Right lobe of liver (tissue), 4 donors: ENCODE data around the gene PELI1.

Source experiments
- POLR2A ChIP-seq: fragments of 450-650 bp; IDR thresholded peaks from one replicate; pipeline ENCODE4 v1.6.1; 2017; ENCODE audit warnings: antibody characterized with exemption, mild to moderate bottlenecking
- TF ChIP-seq, protein P1 (sequence below), 4 donors: fragments of 200-600 bp in 3 of 4; fragments of 450-650 bp in 1 of 4; IDR thresholded peaks; one replicate each; pipeline versions ENCODE4 v1.5.1 to v1.8.0; 2016 to 2022; ENCODE audit warnings: antibody characterized with exemption in 4 of 4, mild to moderate bottlenecking in 2 of 4
- donor health status: DM: no; HTN: no; CAD: no.
- donor health status: DM: no; HTN: no; CAD: no.
- donor health status: DM: no; HTN: yes; CAD: no.

DNA sequence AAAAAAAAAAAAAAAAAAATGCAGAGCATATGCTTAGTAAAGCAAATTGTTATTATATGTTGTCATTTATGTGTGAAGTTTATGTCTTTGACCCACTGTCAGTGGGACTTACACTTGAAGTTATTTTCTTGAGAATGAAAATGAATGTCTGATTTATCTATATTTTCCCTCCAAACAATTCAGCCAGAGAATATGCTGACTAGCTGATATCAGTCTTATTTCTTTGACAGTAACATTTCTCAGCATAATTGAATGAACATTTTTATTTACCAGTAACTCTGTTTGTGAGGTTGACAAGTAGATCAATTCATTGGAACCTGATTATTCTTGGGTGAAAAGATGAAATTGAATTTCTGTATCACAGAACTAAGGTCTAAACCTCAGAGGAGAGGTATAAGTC lies 85.0 kb downstream of the PELI1 start:
- TF ChIP-seq POLR2A, result no peak
- TF ChIP-seq, protein P1, sequence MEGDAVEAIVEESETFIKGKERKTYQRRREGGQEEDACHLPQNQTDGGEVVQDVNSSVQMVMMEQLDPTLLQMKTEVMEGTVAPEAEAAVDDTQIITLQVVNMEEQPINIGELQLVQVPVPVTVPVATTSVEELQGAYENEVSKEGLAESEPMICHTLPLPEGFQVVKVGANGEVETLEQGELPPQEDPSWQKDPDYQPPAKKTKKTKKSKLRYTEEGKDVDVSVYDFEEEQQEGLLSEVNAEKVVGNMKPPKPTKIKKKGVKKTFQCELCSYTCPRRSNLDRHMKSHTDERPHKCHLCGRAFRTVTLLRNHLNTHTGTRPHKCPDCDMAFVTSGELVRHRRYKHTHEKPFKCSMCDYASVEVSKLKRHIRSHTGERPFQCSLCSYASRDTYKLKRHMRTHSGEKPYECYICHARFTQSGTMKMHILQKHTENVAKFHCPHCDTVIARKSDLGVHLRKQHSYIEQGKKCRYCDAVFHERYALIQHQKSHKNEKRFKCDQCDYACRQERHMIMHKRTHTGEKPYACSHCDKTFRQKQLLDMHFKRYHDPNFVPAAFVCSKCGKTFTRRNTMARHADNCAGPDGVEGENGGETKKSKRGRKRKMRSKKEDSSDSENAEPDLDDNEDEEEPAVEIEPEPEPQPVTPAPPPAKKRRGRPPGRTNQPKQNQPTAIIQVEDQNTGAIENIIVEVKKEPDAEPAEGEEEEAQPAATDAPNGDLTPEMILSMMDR (IDR thresholded peaks at IDR 0.05), result no peak
